A549 (cell line): Measurements from ENCODE around the gene INSYN1. TPM values are rescaled to one million over a fixed set of nuclear protein-coding genes. Genes with fewer than 3 reads are reported as not detected.
A peak's percentile ranks its signal among the peaks of the same experiment; 100 is the strongest.
"Not testable (repeated sequence)": the region's sequence is repeated elsewhere in the genome, so short reads cannot be mapped to it uniquely, and the experiment has no call there.

Source experiments
- ATAC-seq, 2 experiments: fragments of 200-7000 bp in 1 of 2; fragments of >200 bp in 1 of 2; cut with Nextera tagmentation in 1 of 2; cut with Tn5 transposase in 1 of 2; 3 replicates each; pipeline versions ENCODE4 v1.8.0 to v1.9.1; 2018 to 2020; ENCODE audit warnings: mild to moderate bottlenecking in 1 of 2, moderate library complexity in 1 of 2
- CTCF ChIA-PET: fragments of 300-600 bp; sonication (Branson Sonifier 250); formaldehyde crosslinking; extraction: SDS; loops from one replicate; lab custom pipeline; 2021; ENCODE audit warnings: antibody characterized with exemption, inconsistent platforms; lab: Yijun Ruan, JAX
- POLR2A ChIA-PET: fragments of 350-600 bp; formaldehyde crosslinking; extraction: SDS; loops from one replicate; lab custom pipeline; 2021; ENCODE audit warnings: antibody characterized with exemption, inconsistent platforms; lab: Yijun Ruan, JAX
- DNase-seq, 2 experiments: peaks; one replicate each; pipeline versions ENCODE4 v3.0.0 to v3.0.0-alpha.2; 2011 to 2016; ENCODE audit warnings: low read depth in 1 of 2, low spot score in 1 of 2
- FAIRE-seq: peaks from 2 replicates; lab custom pipeline; 2011; peaks lifted over from hg19 to GRCh38; lab: Jason Lieb, UNC
- H3K27ac ChIP-seq, 2 experiments: fragments of >200 bp; sonication (Bioruptor Twin); formaldehyde crosslinking; 3 replicates each; pipeline ENCODE4 v1.5.1; 2016 to 2017
- H3K4me1 ChIP-seq: fragments of >200 bp; sonication (Bioruptor Twin); formaldehyde crosslinking; 3 replicates; pipeline ENCODE4 v1.6.1; 2016
- H3K4me2 ChIP-seq: fragments of >200 bp; sonication (Bioruptor Twin); formaldehyde crosslinking; 3 replicates; pipeline ENCODE4 v1.6.1; 2016
- H3K4me3 ChIP-seq: fragments of >200 bp; sonication (Bioruptor Twin); formaldehyde crosslinking; 3 replicates; pipeline ENCODE4 v1.5.1; 2016
- H3K9me3 ChIP-seq: fragments of >200 bp; sonication (Bioruptor Twin); formaldehyde crosslinking; 3 replicates; pipeline ENCODE4 v1.6.1; 2016
- ATOH8 ChIP-seq: fragments of 250-450 bp; sonication (Bioruptor Pico); IDR thresholded peaks from 2 replicates; pipeline ENCODE4 v1.5.0; 2020; ENCODE audit warnings: low read depth, mild to moderate bottlenecking, moderate library complexity
- CBX2 ChIP-seq: fragments of 200-600 bp; sonication (generic); IDR thresholded peaks from 2 replicates; pipeline ENCODE4 v1.6.1; 2016; ENCODE audit warnings: low read depth, mild to moderate bottlenecking, borderline replicate concordance
- CBX8 ChIP-seq: fragments of 200-600 bp; sonication (generic); IDR thresholded peaks from 2 replicates; pipeline ENCODE4 v1.6.1; 2016
- CTCF ChIP-seq: fragments of >200 bp; sonication (Bioruptor Twin); formaldehyde crosslinking; IDR thresholded peaks from 3 replicates; pipeline ENCODE4 v1.5.1; 2016
- ELK1 ChIP-seq: fragments of 150-350 bp; IDR thresholded peaks from 2 replicates; pipeline ENCODE4 v1.6.1; 2014; ENCODE audit warnings: low read depth, mild to moderate bottlenecking, low read length
- FOSB ChIP-seq: fragments of 250-450 bp; sonication (Bioruptor Pico); IDR thresholded peaks from 2 replicates; pipeline ENCODE4 v1.5.0; 2020; ENCODE audit warnings: mild to moderate bottlenecking, moderate library complexity
- FOXS1 ChIP-seq: fragments of 250-450 bp; sonication (Bioruptor Pico); IDR thresholded peaks from 2 replicates; pipeline ENCODE4 v1.5.0; 2020; ENCODE audit warnings: mild to moderate bottlenecking, moderate library complexity
- HOXB5 ChIP-seq: fragments of 250-450 bp; sonication (Bioruptor Pico); IDR thresholded peaks from 2 replicates; pipeline ENCODE4 v1.5.0; 2020; ENCODE audit warnings: mild to moderate bottlenecking, moderate library complexity
- MAZ ChIP-seq: fragments of 150-350 bp; IDR thresholded peaks from 2 replicates; pipeline ENCODE4 v1.6.1; 2014; ENCODE audit warnings: antibody characterized with exemption, low read depth, low read length, borderline replicate concordance
- POLR2A ChIP-seq: IDR thresholded peaks from 2 replicates; pipeline ENCODE4 v1.6.1; 2012; ENCODE audit warnings: mild to moderate bottlenecking, low read length
- RAD21 ChIP-seq, 2 experiments: fragments of >200 bp in 1 of 2; sonication (Bioruptor Twin) in 1 of 2; formaldehyde crosslinking in 1 of 2; IDR thresholded peaks in 1 of 2; conservative IDR thresholded peaks in 1 of 2; 2 replicates in 1 of 2; 3 replicates in 1 of 2; pipeline ENCODE4 v1.6.1; 2012 to 2018; ENCODE audit warnings: inconsistent platforms in 1 of 2
- SMC3 ChIP-seq: fragments of >200 bp; sonication (Bioruptor Twin); formaldehyde crosslinking; IDR thresholded peaks from 3 replicates; pipeline ENCODE4 v1.6.1; 2018; ENCODE audit warnings: inconsistent platforms
- SREBF2 ChIP-seq: fragments of 450-650 bp; IDR thresholded peaks from 2 replicates; pipeline ENCODE4 v1.6.1; 2014; ENCODE audit warnings: mild to moderate bottlenecking, moderate library complexity
- USF2 ChIP-seq: fragments of 450-650 bp; IDR thresholded peaks from 2 replicates; pipeline ENCODE4 v1.6.1; 2014; ENCODE audit warnings: antibody characterized with exemption
- ZFP36 ChIP-seq: fragments of 450-650 bp; IDR thresholded peaks from 2 replicates; pipeline ENCODE4 v1.6.1; 2014; ENCODE audit warnings: borderline replicate concordance; ENCODE audit not compliant: partially characterized antibody
- ZNF302 ChIP-seq: fragments of 250-450 bp; sonication (Bioruptor Pico); IDR thresholded peaks from 2 replicates; pipeline ENCODE4 v1.9.0; 2021; ENCODE audit warnings: inconsistent platforms, mild to moderate bottlenecking, moderate library complexity
- ZSCAN20 ChIP-seq: fragments of 250-450 bp; sonication (Bioruptor Pico); IDR thresholded peaks from 2 replicates; pipeline ENCODE4 v1.8.0; 2022; ENCODE audit warnings: mild to moderate bottlenecking, moderate library complexity
- WGBS: methylation state at CpG from one replicate; pipeline ENCODE4 v1.1.6; 2017; ENCODE audit errors: missing lambda C conversion rate; 5-methylcytosine and 5-hydroxymethylcytosine counted together
- polyA plus RNA-seq, 4 experiments: library from polyadenylated mRNA; depleted of rRNA in 3 of 4; stranded (reverse); fragments of >200 nt; fragmentation: RNase III in 1 of 4; extraction: RNeasy Plus Mini Kit Qiagen cat#74134 plus additional on column Dnase treatment in 1 of 4; gene quantifications; 2 replicates in 3 of 4; 3 replicates in 1 of 4; pipeline ENCODE4 v1.2.3, GENCODE V29; 2011 to 2017
- TF ChIP-seq, protein P1 (sequence below): fragments of 250-450 bp; sonication (Bioruptor Pico); IDR thresholded peaks from 2 replicates; pipeline ENCODE4 v1.5.0; 2021; ENCODE audit warnings: mild to moderate bottlenecking, moderate library complexity, borderline replicate concordance

The INSYN1 gene
- polyA plus RNA-seq, 2 of the 4 experiments (the other 2 are of a cell fraction): 0.54 to 1.9 TPM

DNA sequence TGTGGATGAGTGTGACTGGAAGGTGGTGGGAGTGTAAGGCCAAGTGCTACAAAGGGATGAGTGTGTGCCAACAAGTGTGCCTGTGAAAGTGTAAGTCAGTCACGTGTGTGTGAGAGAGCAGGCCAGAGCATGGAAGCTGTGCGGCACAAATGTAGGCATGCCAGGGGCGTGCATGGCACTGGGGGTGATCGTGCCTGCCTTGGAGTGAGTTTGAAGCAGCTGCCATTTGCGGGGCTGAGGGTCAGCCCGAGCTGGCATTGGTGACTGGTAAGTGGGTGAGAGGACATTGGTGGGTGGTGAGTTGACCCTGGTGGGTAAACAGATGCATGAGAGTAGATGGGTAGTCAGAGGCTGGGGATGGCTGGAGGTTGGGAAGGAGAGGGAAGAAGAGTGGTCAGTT lies 44.5 kb downstream of the INSYN1 start (continued):
- TF ChIP-seq ELK1: no peak

DNA sequence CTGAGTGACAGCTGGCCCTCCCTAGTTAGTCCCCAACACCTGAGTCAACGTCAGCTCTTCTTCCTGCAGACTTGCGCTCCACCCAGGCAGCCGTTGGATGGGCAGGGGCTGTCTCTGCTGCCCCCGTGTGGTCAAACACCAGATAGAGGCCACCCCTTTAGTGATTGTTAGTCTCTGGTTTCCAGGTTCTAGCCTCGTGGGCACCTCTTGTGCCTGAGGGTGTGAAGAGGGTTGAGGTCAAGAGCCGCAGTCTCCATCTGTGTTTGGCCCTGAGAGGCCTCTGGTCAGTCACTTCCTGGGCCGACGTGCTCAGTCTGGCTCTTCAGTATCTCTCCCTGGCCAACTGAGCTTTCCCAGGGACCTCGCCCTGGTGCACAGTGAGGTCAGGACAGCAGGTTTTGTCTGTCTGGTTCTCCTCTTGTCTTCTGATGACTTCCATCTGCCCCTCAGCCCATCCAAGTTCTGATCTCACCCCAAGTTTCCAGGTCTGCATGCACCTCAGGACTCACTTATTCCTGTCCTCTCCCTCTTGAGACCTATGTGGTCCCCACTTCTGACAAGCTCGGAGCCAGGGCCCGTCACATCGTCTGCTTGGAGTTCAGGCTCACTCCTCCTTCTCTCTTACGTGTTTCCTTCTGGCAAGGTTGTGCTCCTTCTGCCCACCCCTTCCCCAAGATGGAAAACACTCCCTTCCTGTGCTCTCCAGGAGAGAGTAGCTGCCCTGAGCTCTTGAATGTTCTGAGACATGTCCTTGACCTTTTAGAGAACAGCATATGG lies 48.1 kb downstream of the INSYN1 start:
- Histone ChIP-seq H3K27ac (no peak overlapping the region), H3K4me3 (no peak overlapping the region), H3K9me3 (no peaks in the 10 kb centered on the region), H3K4me2 (no peak overlapping the region), H3K4me1 (no peaks in the 10 kb centered on the region)
- peak; percentile 71 to 89 for ATAC-seq
- POLR2A ChIA-PET: no interaction called here
- no peak for TF ChIP-seq FOSB (CRISPR knock-in tag)
- TF ChIP-seq SMC3: peak; percentile 47
- TF ChIP-seq CTCF: peak; percentile 64
- TF ChIP-seq CBX2: no peak
- TF ChIP-seq HOXB5: no peak
- TF ChIP-seq, protein P1, sequence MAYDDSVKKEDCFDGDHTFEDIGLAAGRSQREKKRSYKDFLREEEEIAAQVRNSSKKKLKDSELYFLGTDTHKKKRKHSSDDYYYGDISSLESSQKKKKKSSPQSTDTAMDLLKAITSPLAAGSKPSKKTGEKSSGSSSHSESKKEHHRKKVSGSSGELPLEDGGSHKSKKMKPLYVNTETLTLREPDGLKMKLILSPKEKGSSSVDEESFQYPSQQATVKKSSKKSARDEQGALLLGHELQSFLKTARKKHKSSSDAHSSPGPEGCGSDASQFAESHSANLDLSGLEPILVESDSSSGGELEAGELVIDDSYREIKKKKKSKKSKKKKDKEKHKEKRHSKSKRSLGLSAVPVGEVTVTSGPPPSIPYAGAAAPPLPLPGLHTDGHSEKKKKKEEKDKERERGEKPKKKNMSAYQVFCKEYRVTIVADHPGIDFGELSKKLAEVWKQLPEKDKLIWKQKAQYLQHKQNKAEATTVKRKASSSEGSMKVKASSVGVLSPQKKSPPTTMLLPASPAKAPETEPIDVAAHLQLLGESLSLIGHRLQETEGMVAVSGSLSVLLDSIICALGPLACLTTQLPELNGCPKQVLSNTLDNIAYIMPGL (CRISPR knock-in tag): no peak
- no peak for TF ChIP-seq POLR2A
- no peak for TF ChIP-seq ATOH8
- TF ChIP-seq SREBF2: no peak
- TF ChIP-seq ZNF302 (CRISPR knock-in tag): no peak
- TF ChIP-seq ZFP36: no peak
- TF ChIP-seq CBX8: no peak
- no peak for TF ChIP-seq MAZ
- peak; percentile 52 to 60 for TF ChIP-seq RAD21 (conservative IDR thresholded peaks at IDR 0.05 in 1 of 2, IDR thresholded peaks at IDR 0.05 in 1 of 2)
- TF ChIP-seq USF2: no peak
- no peak for TF ChIP-seq ZSCAN20 (CRISPR knock-in tag)
- no peak for TF ChIP-seq ELK1
- TF ChIP-seq FOXS1: no peak
- 52% methylated on average over 9 of the region's 13 CpGs for WGBS
- DNase-seq: peak; percentile 53 to 56
- CTCF ChIA-PET: interaction anchor here (0.6 to 13.4 kb wide), 35 partner anchors 9 to 468 kb away, joined by 3 to 214 read pairs (median 4); partner anchors contain the start of genes CD276 and NPTN
- no peak for FAIRE-seq

- peak; percentile 8 to 44; a peak in 2 of 6 replicates for ATAC-seq
- H3K4me3 ChIP-seq, DNase-seq, H3K4me1 ChIP-seq, POLR2A ChIA-PET, FAIRE-seq, H3K4me2 ChIP-seq, H3K27ac ChIP-seq, H3K9me3 ChIP-seq: not testable (repeated sequence)
- CTCF ChIA-PET: interaction anchor here (0.6 to 13.4 kb wide), 32 partner anchors 8 to 467 kb away, joined by 3 to 214 read pairs (median 5); partner anchors contain the start of genes CD276 and NPTN
- WGBS: 70% methylated on average over 9 of the region's 23 CpGs
Observed at GRCh38 chr15:73704142-73704868, 48.8 kb downstream of the INSYN1 start.

DNA sequence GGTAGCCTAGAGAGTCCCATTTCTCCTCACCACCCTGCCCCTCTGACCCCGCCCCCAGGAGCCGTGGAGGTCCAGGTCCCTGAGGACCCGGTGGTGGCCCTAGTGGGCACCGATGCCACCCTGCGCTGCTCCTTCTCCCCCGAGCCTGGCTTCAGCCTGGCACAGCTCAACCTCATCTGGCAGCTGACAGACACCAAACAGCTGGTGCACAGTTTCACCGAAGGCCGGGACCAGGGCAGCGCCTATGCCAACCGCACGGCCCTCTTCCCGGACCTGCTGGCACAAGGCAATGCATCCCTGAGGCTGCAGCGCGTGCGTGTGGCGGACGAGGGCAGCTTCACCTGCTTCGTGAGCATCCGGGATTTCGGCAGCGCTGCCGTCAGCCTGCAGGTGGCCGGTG lies 49.5 kb downstream of the INSYN1 start:
- ATAC-seq: peak; percentile 27 to 53; a peak in 2 of 6 replicates
- 92% methylated on average over 13 of the region's 23 CpGs for WGBS

More for the DNA sequence above, 49.5 kb downstream of the INSYN1 start:
- DNase-seq, H3K9me3 ChIP-seq, H3K27ac ChIP-seq, FAIRE-seq, H3K4me1 ChIP-seq, H3K4me3 ChIP-seq, H3K4me2 ChIP-seq, POLR2A ChIA-PET: not testable (repeated sequence)
- CTCF ChIA-PET: interaction anchor here (0.8 to 13.4 kb wide), 14 partner anchors 7 to 397 kb away, joined by 3 to 214 read pairs (median 18); partner anchors contain the start of gene NPTN
